Hematopoietic multipotent progenitor cell treated with erythropoietin and hydrocortisone succinate and interleukin-3 and kit ligand, for 17 days (in vitro differentiated cells): ENCODE results near the gene PPP1R9A.

ENCODE experiments used
- DNase-seq: peaks from one replicate; pipeline ENCODE4 v3.0.0-alpha.2; 2015; ENCODE audit warnings: low spot score

Gene PPP1R9A

GRCh38 chr7:95205665-95206225, 298.4 kb downstream of the PPP1R9A start:
- no peak for DNase-seq

GRCh38 chr7:95209276-95209675, 301.9 kb downstream of the PPP1R9A start:
- DNase-seq = no peak

- DNase-seq = no peak
Observed at GRCh38 chr7:95209788-95210187, 302.4 kb downstream of the PPP1R9A start.

GRCh38 chr7:95213148-95213547, 305.8 kb downstream of the PPP1R9A start:
- no peak for DNase-seq

- DNase-seq = no peak
Observed at GRCh38 chr7:95213809-95214492, 306.6 kb downstream of the PPP1R9A start.

GRCh38 chr7:95219721-95220120, 312.3 kb downstream of the PPP1R9A start:
- DNase-seq = no peak

- no peak for DNase-seq
Observed at GRCh38 chr7:95220328-95220727, 312.9 kb downstream of the PPP1R9A start.

GRCh38 chr7:95225301-95225700, 317.9 kb downstream of the PPP1R9A start:
- no peak for DNase-seq

- no peak for DNase-seq
Observed at GRCh38 chr7:95229301-95229700, 321.9 kb downstream of the PPP1R9A start.

GRCh38 chr7:95238252-95238943, 331.0 kb downstream of the PPP1R9A start:
- no peak for DNase-seq

- no peak for DNase-seq
Observed at GRCh38 chr7:95240921-95241320, 333.5 kb downstream of the PPP1R9A start.

- DNase-seq = no peak
Observed at GRCh38 chr7:95242266-95242665, 334.9 kb downstream of the PPP1R9A start.

- DNase-seq = no peak
Observed at GRCh38 chr7:95244616-95245015, 337.2 kb downstream of the PPP1R9A start.

- no peak for DNase-seq
Observed at GRCh38 chr7:95245828-95246500, 338.6 kb downstream of the PPP1R9A start.

GRCh38 chr7:95246831-95247370, 339.5 kb downstream of the PPP1R9A start:
- no peak for DNase-seq

- no peak for DNase-seq
Observed at GRCh38 chr7:95250571-95250970, 343.2 kb downstream of the PPP1R9A start.

GRCh38 chr7:95251966-95252365, 344.6 kb downstream of the PPP1R9A start:
- no peak for DNase-seq

GRCh38 chr7:95253986-95254385, 346.6 kb downstream of the PPP1R9A start:
- DNase-seq = no peak

- DNase-seq = no peak
Observed at GRCh38 chr7:95255691-95256090, 348.3 kb downstream of the PPP1R9A start.

GRCh38 chr7:95261895-95262415, 354.6 kb downstream of the PPP1R9A start:
- no peak for DNase-seq

GRCh38 chr7:95262875-95263274, 355.5 kb downstream of the PPP1R9A start:
- DNase-seq = no peak

- no peak for DNase-seq
Observed at GRCh38 chr7:95263785-95264362, 356.5 kb downstream of the PPP1R9A start.
